Measurements from ENCODE around the gene MAML3. TPM values are rescaled to one million over a fixed set of nuclear protein-coding genes. Genes with fewer than 3 reads are reported as not detected.
A peak's percentile ranks its signal among the peaks of the same experiment; 100 is the strongest.

The MAML3 gene
- total and polyA plus RNA-seq, 2 of the 13 experiments (the other 11 are each of a cell fraction or from before 2014, with no cell fraction given) = 0.05 to 0.13 TPM

GRCh38 chr4:139872274-139872673 is 281.7 kb downstream of the MAML3 start (continued):
- no peak for TF ChIP-seq MZF1 (CRISPR knock-in tag; IDR thresholded peaks at IDR 0.05; ENCODE audit: borderline replicate concordance)
- 0 out of 2 replicates have a peak, but pooled peaks have one; percentile 19 for TF ChIP-seq RXRB (CRISPR knock-in tag; IDR thresholded peaks at IDR 0.05; ENCODE audit: borderline replicate concordance)
- TF ChIP-seq ZNF761 (CRISPR knock-in tag; conservative IDR thresholded peaks at IDR 0.05) = no peak
- TF ChIP-seq ZNF24 (IDR thresholded peaks at IDR 0.05) = no peak
- TF ChIP-seq RNF219 (CRISPR knock-in tag; IDR thresholded peaks at IDR 0.05) = no peak
- TF ChIP-seq BORCS8-MEF2B (CRISPR knock-in tag; IDR thresholded peaks at IDR 0.05) = no peak
- TF ChIP-seq GABPA (IDR thresholded peaks at IDR 0.05; ENCODE audit: low read depth, low read length) = no peak
- TF ChIP-seq GABPA (CRISPR knock-in tag; IDR thresholded peaks at IDR 0.05; ENCODE audit: low read depth) = peak; percentile 55
- no peak for TF ChIP-seq ATRX (CRISPR knock-in tag; IDR thresholded peaks at IDR 0.05; ENCODE audit: borderline replicate concordance)
- no peak for TF ChIP-seq ZNF30 (CRISPR knock-in tag; IDR thresholded peaks at IDR 0.05)
- TF ChIP-seq, protein P1, sequence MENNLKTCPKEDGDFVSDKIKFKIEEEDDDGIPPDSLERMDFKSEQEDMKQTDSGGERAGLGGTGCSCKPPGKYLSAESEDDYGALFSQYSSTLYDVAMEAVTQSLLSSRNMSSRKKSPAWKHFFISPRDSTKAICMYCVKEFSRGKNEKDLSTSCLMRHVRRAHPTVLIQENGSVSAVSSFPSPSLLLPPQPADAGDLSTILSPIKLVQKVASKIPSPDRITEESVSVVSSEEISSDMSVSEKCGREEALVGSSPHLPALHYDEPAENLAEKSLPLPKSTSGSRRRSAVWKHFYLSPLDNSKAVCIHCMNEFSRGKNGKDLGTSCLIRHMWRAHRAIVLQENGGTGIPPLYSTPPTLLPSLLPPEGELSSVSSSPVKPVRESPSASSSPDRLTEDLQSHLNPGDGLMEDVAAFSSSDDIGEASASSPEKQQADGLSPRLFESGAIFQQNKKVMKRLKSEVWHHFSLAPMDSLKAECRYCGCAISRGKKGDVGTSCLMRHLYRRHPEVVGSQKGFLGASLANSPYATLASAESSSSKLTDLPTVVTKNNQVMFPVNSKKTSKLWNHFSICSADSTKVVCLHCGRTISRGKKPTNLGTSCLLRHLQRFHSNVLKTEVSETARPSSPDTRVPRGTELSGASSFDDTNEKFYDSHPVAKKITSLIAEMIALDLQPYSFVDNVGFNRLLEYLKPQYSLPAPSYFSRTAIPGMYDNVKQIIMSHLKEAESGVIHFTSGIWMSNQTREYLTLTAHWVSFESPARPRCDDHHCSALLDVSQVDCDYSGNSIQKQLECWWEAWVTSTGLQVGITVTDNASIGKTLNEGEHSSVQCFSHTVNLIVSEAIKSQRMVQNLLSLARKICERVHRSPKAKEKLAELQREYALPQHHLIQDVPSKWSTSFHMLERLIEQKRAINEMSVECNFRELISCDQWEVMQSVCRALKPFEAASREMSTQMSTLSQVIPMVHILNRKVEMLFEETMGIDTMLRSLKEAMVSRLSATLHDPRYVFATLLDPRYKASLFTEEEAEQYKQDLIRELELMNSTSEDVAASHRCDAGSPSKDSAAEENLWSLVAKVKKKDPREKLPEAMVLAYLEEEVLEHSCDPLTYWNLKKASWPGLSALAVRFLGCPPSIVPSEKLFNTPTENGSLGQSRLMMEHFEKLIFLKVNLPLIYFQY (CRISPR knock-in tag; IDR thresholded peaks at IDR 0.05; ENCODE audit: borderline replicate concordance) = no peak
- no peak for TF ChIP-seq ZNF234 (CRISPR knock-in tag; conservative IDR thresholded peaks at IDR 0.05)
- TF ChIP-seq FLYWCH1 (CRISPR knock-in tag; IDR thresholded peaks at IDR 0.05) = no peak
- no peak for TF ChIP-seq REL (CRISPR knock-in tag; conservative IDR thresholded peaks at IDR 0.05)
- TF ChIP-seq ELK4 (CRISPR knock-in tag; IDR thresholded peaks at IDR 0.05; ENCODE audit: borderline replicate concordance) = no peak
- TF ChIP-seq RELA (CRISPR knock-in tag; IDR thresholded peaks at IDR 0.05) = no peak
- no peak for TF ChIP-seq SRSF9 (IDR thresholded peaks at IDR 0.05; ENCODE audit: borderline replicate concordance, insufficient read depth, low read depth, low read length, poor library complexity, severe bottlenecking)
- no peak for TF ChIP-seq NFE2 (CRISPR knock-in tag; IDR thresholded peaks at IDR 0.05)
- TF ChIP-seq ZNF776 (CRISPR knock-in tag; IDR thresholded peaks at IDR 0.05) = no peak
- TF ChIP-seq KDM1A (CRISPR knock-in tag; IDR thresholded peaks at IDR 0.05) = no peak
- peak; percentile 36; the same call in 1 of the 2 replicates for TF ChIP-seq ELF1 (CRISPR knock-in tag; IDR thresholded peaks at IDR 0.05)
- no peak for TF ChIP-seq ADNP (CRISPR knock-in tag; IDR thresholded peaks at IDR 0.05)
- no peak for TF ChIP-seq ZNF446 (CRISPR knock-in tag; IDR thresholded peaks at IDR 0.05)
- TF ChIP-seq ATF4 (CRISPR knock-in tag; IDR thresholded peaks at IDR 0.05) = no peak
- no peak for TF ChIP-seq NONO (IDR thresholded peaks at IDR 0.05)
- TF ChIP-seq NONO (CRISPR knock-in tag; conservative IDR thresholded peaks at IDR 0.05) = no peak

Data from HepG2 (cell line).